ENCODE data around the gene CCDC106.
A peak's percentile ranks its signal among the peaks of the same experiment; 100 is the strongest.

The CCDC106 gene

GRCh38 chr19:55647732-55648584 lies at the start of gene CCDC106:
Gene CCDC106, plus strand, starts transcription at chr19:55648212. Its CDS starts 835 bp downstream, at chr19:55649047.
- no peak for DNase-seq

GRCh38 chr19:55598719-55599467 lies 49.1 kb upstream of the CCDC106 start:
- peak; percentile 97 for DNase-seq

GRCh38 chr19:55599468-55599841 lies 48.6 kb upstream of the CCDC106 start, which contains the start of gene FIZ1:
Gene FIZ1, minus strand, starts transcription at chr19:55599517. Its CDS starts 1,652 bp downstream, at chr19:55597865.
- DNase-seq: peak; percentile 98

- DNase-seq: peak; percentile 84
These were observed 48.0 kb upstream of the CCDC106 start, which contains the start of gene ZNF524 for GRCh38 chr19:55599842-55600661. Gene ZNF524, plus strand, starts transcription at chr19:55600288. Its CDS starts 1,825 bp downstream, at chr19:55602113.

GRCh38 chr19:55600662-55601028 lies 47.4 kb upstream of the CCDC106 start:
- no peak for DNase-seq

- no peak for DNase-seq
These were observed 46.9 kb upstream of the CCDC106 start for GRCh38 chr19:55601084-55601483.

GRCh38 chr19:55602104-55603001 lies 45.7 kb upstream of the CCDC106 start:
- DNase-seq: no peak

- DNase-seq: no peak
These were observed 44.9 kb upstream of the CCDC106 start for GRCh38 chr19:55603115-55603514.

- no peak for DNase-seq
These were observed 44.3 kb upstream of the CCDC106 start for GRCh38 chr19:55603581-55604292.

GRCh38 chr19:55605207-55605636 lies 42.8 kb upstream of the CCDC106 start:
- DNase-seq: peak; percentile 99

- peak; percentile 70 for DNase-seq
These were observed 42.2 kb upstream of the CCDC106 start, which contains the start of gene ZNF865 for GRCh38 chr19:55605637-55606470. Gene ZNF865, plus strand, starts transcription at chr19:55605647. Its CDS starts 7,972 bp downstream, at chr19:55613619.

- no peak for DNase-seq
These were observed 41.6 kb upstream of the CCDC106 start for GRCh38 chr19:55606471-55606787.

- DNase-seq: no peak
These were observed 41.2 kb upstream of the CCDC106 start for GRCh38 chr19:55606817-55607216.

- DNase-seq: no peak
These were observed 38.7 kb upstream of the CCDC106 start for GRCh38 chr19:55609326-55609725.

GRCh38 chr19:55611300-55611982 lies 36.6 kb upstream of the CCDC106 start:
- no peak for DNase-seq

GRCh38 chr19:55611983-55612645 lies 35.9 kb upstream of the CCDC106 start:
- DNase-seq: no peak

GRCh38 chr19:55613396-55613795 lies 34.6 kb upstream of the CCDC106 start:
- DNase-seq: no peak

- DNase-seq: no peak
These were observed 33.9 kb upstream of the CCDC106 start for GRCh38 chr19:55613930-55614710.
